ENCODE measurements around the gene NQO2. TPM values are rescaled to one million over a fixed set of nuclear protein-coding genes. Genes with fewer than 3 reads are reported as not detected.

NQO2 gene
- total RNA-seq, 1 experiment from 2014 or later: 35.8 TPM

DNA sequence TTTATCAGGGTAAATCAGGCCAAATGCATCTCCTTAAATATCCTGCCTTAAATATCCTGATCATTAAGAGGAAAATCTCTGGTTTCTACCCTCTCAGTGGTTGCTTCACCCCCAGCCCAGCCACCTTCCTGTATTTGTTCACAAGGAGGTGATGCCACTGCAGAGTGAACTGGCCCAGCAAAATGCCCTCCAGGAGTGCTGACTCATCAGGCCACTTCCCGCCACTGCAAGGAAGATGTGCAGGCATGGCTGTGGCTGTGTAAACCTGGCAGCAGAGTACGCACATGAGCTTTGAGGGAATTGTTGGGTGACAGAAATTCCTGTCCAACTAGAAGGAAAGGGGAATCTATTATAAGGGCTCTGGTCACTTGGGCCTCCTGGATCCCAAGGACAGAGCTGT is 13.8 kb downstream of the NQO2 start:
- no peaks in the 10 kb centered on the region for H3K27me3 Mint-ChIP-seq (ENCODE audit: insufficient read depth, unreplicated experiment)

DNA sequence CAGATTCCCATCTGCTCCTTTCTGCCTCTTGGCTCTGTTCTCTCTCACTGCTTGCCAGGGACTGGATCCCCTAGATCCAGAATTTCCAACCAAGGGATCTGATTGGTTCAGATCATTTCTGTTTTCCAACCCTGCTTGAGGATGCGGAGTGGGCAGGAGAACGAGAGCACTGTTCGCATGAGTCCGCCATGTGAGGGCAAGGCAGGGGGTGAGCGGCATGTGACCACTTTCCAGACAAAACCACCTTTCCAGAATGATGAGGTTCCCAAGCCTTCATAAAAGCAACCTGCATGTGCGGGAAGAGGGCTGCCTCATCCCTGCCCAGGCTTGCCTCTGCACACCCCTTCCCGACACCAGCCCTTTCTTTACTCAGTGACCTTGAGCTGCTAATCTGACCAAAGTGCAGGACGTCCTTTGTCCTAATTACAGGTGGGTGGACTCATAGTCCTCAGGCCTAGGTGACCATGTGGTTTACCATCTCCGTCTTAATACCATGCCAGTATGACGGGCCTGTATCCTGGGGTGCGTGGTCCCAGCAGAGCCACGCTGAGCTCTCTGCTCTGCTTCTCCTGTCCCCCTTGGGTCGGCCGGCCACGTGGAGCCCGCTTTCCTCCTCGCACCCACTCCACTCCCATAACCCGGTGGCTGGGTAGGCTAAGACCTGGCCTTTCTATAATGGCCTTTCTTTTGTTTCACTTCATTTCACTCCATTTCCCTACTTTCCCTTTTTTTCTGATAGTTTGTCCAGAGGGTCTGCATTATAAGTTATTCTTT is 14.4 kb downstream of the NQO2 start:
- Mint-ChIP-seq H3K27ac (ENCODE audit: unreplicated experiment) (no peak overlapping the region), H3K4me1 (ENCODE audit: low read depth, unreplicated experiment) (peaks cover 12% of the 10 kb centered on the region), H3K27me3 (ENCODE audit: insufficient read depth, unreplicated experiment) (no peaks in the 10 kb centered on the region), H3K36me3 (ENCODE audit: insufficient read depth, unreplicated experiment) (peaks cover 36% of the 10 kb centered on the region), H3K9me3 (ENCODE audit: unreplicated experiment) (peaks cover 17% of the 10 kb centered on the region), H3K4me3 (ENCODE audit: unreplicated experiment) (no peak overlapping the region)
- intact Hi-C loops (cut with micrococcal nuclease; ENCODE audit: unreplicated experiment): no loop called here
- no peaks in the 10 kb centered on the region; the same call in 1 of the 2 replicates for H3K36me3 ChIP-seq (ENCODE audit: control insufficient read depth, insufficient read depth, low read length)
- no peak for DNase-seq
- CTCF ChIA-PET: no interaction called here
- POLR2A ChIA-PET: no interaction called here
- TF ChIP-seq, protein P1, sequence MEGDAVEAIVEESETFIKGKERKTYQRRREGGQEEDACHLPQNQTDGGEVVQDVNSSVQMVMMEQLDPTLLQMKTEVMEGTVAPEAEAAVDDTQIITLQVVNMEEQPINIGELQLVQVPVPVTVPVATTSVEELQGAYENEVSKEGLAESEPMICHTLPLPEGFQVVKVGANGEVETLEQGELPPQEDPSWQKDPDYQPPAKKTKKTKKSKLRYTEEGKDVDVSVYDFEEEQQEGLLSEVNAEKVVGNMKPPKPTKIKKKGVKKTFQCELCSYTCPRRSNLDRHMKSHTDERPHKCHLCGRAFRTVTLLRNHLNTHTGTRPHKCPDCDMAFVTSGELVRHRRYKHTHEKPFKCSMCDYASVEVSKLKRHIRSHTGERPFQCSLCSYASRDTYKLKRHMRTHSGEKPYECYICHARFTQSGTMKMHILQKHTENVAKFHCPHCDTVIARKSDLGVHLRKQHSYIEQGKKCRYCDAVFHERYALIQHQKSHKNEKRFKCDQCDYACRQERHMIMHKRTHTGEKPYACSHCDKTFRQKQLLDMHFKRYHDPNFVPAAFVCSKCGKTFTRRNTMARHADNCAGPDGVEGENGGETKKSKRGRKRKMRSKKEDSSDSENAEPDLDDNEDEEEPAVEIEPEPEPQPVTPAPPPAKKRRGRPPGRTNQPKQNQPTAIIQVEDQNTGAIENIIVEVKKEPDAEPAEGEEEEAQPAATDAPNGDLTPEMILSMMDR (IDR thresholded peaks at IDR 0.05; ENCODE audit: insufficient read depth in 1 of 2, low read depth in 1 of 2, low read length in 1 of 2, severe bottlenecking in 1 of 2, unreplicated experiment in 1 of 2): no peak
- peaks cover 15% of the 10 kb centered on the region for H3K4me1 ChIP-seq
- peaks cover 10% of the 10 kb centered on the region; the same call in 1 of the 2 replicates for H3K9me3 ChIP-seq
- H3K4me3 ChIP-seq (ENCODE audit: low read depth, low read length): no peak overlapping the region
- no peaks in the 10 kb centered on the region for H3K27me3 ChIP-seq (replicated peaks; ENCODE audit: control insufficient read depth, insufficient read depth, low read length)
- no TSS peak for BruUV-seq (replicated peaks)

More for the DNA sequence above, 13.8 kb downstream of the NQO2 start:
- TF ChIP-seq, protein P1 (IDR thresholded peaks at IDR 0.05; ENCODE audit: insufficient read depth in 1 of 2, low read depth in 1 of 2, low read length in 1 of 2, severe bottlenecking in 1 of 2, unreplicated experiment in 1 of 2): no peak
- Histone ChIP-seq H3K9me3 (peaks cover 10% of the 10 kb centered on the region; the same call in 1 of the 2 replicates), H3K27me3 (replicated peaks; ENCODE audit: control insufficient read depth, insufficient read depth, low read length) (no peaks in the 10 kb centered on the region), H3K4me1 (peaks cover 21% of the 10 kb centered on the region), H3K36me3 (ENCODE audit: control insufficient read depth, insufficient read depth, low read length) (no peaks in the 10 kb centered on the region; the same call in 1 of the 2 replicates), H3K4me3 (ENCODE audit: low read depth, low read length) (no peak overlapping the region)
- no peak for DNase-seq
- ChIA-PET POLR2A (no interaction called here), CTCF (no interaction called here)
- no peak overlapping the region for H3K4me3 Mint-ChIP-seq (ENCODE audit: unreplicated experiment)
- peaks cover 16% of the 10 kb centered on the region for H3K4me1 Mint-ChIP-seq (ENCODE audit: low read depth, unreplicated experiment)
- intact Hi-C loops (cut with micrococcal nuclease; ENCODE audit: unreplicated experiment): no loop called here
- BruUV-seq (replicated peaks): no TSS peak
- H3K9me3 Mint-ChIP-seq (ENCODE audit: unreplicated experiment): peaks cover 17% of the 10 kb centered on the region
- peaks cover 42% of the 10 kb centered on the region for H3K36me3 Mint-ChIP-seq (ENCODE audit: insufficient read depth, unreplicated experiment)
- H3K27ac Mint-ChIP-seq (ENCODE audit: unreplicated experiment): no peak overlapping the region

DNA sequence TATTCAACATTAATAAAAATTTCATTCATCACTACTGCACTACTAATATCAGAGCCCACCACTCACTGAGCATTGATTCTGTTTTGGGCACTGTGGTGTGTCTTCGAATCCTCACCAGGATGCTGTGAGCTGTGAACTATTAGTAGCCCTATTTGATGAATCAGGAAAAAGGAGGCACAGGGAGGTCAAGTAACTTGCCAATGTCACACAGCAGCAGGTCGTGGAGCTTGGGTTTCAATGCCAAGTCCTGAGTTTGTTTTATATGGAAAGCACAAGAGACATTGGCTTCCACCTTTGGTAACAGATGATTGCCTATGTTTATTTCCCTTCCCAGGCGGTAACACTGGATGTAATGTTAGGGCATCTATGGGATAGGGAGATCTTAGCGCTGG is 15.0 kb downstream of the NQO2 start:
- Mint-ChIP-seq H3K4me3 (ENCODE audit: unreplicated experiment) (no peak overlapping the region), H3K36me3 (ENCODE audit: insufficient read depth, unreplicated experiment) (peaks cover 37% of the 10 kb centered on the region), H3K27ac (ENCODE audit: unreplicated experiment) (no peak overlapping the region), H3K9me3 (ENCODE audit: unreplicated experiment) (peaks cover 17% of the 10 kb centered on the region), H3K27me3 (ENCODE audit: insufficient read depth, unreplicated experiment) (no peaks in the 10 kb centered on the region), H3K4me1 (ENCODE audit: low read depth, unreplicated experiment) (peaks cover 8% of the 10 kb centered on the region)
- Histone ChIP-seq H3K4me1 (peaks cover 9% of the 10 kb centered on the region), H3K9me3 (peaks cover 10% of the 10 kb centered on the region; the same call in 1 of the 2 replicates), H3K4me3 (ENCODE audit: low read depth, low read length) (no peak overlapping the region), H3K27me3 (replicated peaks; ENCODE audit: control insufficient read depth, insufficient read depth, low read length) (no peaks in the 10 kb centered on the region), H3K36me3 (ENCODE audit: control insufficient read depth, insufficient read depth, low read length) (no peaks in the 10 kb centered on the region; the same call in 1 of the 2 replicates)
- POLR2A ChIA-PET: no interaction called here
- BruUV-seq (replicated peaks): no TSS peak
- intact Hi-C loops (cut with micrococcal nuclease; ENCODE audit: unreplicated experiment): no loop called here
- TF ChIP-seq, protein P1 (IDR thresholded peaks at IDR 0.05; ENCODE audit: insufficient read depth in 1 of 2, low read depth in 1 of 2, low read length in 1 of 2, severe bottlenecking in 1 of 2, unreplicated experiment in 1 of 2): no peak
- DNase-seq: no peak
- CTCF ChIA-PET: no interaction called here
